ENCODE measurements around the gene SRP68. TPM values are rescaled to one million over a fixed set of nuclear protein-coding genes. Genes with fewer than 3 reads are reported as not detected.
A peak's percentile ranks its signal among the peaks of the same experiment; 100 is the strongest.

SRP68 gene
- polyA plus RNA-seq, 4 donors = 34.0 to 61.5 (median 39.2) TPM

- DNase-seq = no peak
- no peak overlapping the region for H3K4me3 ChIP-seq (ENCODE audit: low read depth in 1 of 3, low read length in 3 of 3)
- peaks cover 0 to 9% (median 0%) of the 10 kb centered on the region in 3 donors for H3K4me1 ChIP-seq (ENCODE audit: control insufficient read depth in 3 of 3, insufficient read depth in 2 of 3, low read depth in 1 of 3, low read length in 2 of 3)
- 82 to 87% (median 84%) methylated on average over 26 of the region's 26 CpGs for WGBS, 3 donors
- H3K27ac ChIP-seq (ENCODE audit: low read depth in 1 of 3, low read length in 2 of 3) = no peak overlapping the region
- FAIRE-seq = no peak
- H3K27me3 ChIP-seq (ENCODE audit: control insufficient read depth in 3 of 3, insufficient read depth in 3 of 3, low read length in 3 of 3) = no peaks in the 10 kb centered on the region
- peaks cover 0 to 97% (median 11%) of the 10 kb centered on the region in 3 donors for H3K36me3 ChIP-seq (ENCODE audit: control insufficient read depth in 3 of 3, insufficient read depth in 2 of 3, low read depth in 1 of 3, low read length in 3 of 3)
- H3K9me3 ChIP-seq (ENCODE audit: control insufficient read depth in 2 of 2, insufficient read depth in 1 of 2, low read depth in 1 of 2, low read length in 1 of 2) = no peaks in the 10 kb centered on the region
Measured at GRCh38 chr17:76014925-76015261, 57.4 kb downstream of the SRP68 start.

- Histone ChIP-seq H3K36me3 (ENCODE audit: control insufficient read depth in 3 of 3, insufficient read depth in 2 of 3, low read depth in 1 of 3, low read length in 3 of 3) (peaks cover 0 to 100% (median 11%) of the 10 kb centered on the region in 3 donors), H3K4me1 (ENCODE audit: control insufficient read depth in 3 of 3, insufficient read depth in 2 of 3, low read depth in 1 of 3, low read length in 2 of 3) (peaks cover 0 to 9% (median 0%) of the 10 kb centered on the region in 3 donors), H3K9me3 (ENCODE audit: control insufficient read depth in 2 of 2, insufficient read depth in 1 of 2, low read depth in 1 of 2, low read length in 1 of 2) (no peaks in the 10 kb centered on the region), H3K4me3 (ENCODE audit: low read depth in 1 of 3, low read length in 3 of 3) (no peak overlapping the region), H3K27me3 (ENCODE audit: control insufficient read depth in 3 of 3, insufficient read depth in 3 of 3, low read length in 3 of 3) (no peaks in the 10 kb centered on the region), H3K27ac (ENCODE audit: low read depth in 1 of 3, low read length in 2 of 3) (no peak overlapping the region)
- FAIRE-seq = no peak
- peak; percentile 76 to 87 for DNase-seq
- WGBS, 3 donors = 20 to 26% (median 22%) methylated on average over 18 to 19 of the region's 19 CpGs
Measured at GRCh38 chr17:76014100-76014924, 58.0 kb downstream of the SRP68 start.

GRCh38 chr17:76013377-76013932 is 58.9 kb downstream of the SRP68 start:
- FAIRE-seq (no peak), DNase-seq (no peak)
- H3K9me3 ChIP-seq (ENCODE audit: control insufficient read depth in 2 of 2, insufficient read depth in 1 of 2, low read depth in 1 of 2, low read length in 1 of 2) = no peaks in the 10 kb centered on the region
- H3K4me3 ChIP-seq (ENCODE audit: low read depth in 1 of 3, low read length in 3 of 3) = no peak overlapping the region
- H3K36me3 ChIP-seq (ENCODE audit: control insufficient read depth in 3 of 3, insufficient read depth in 2 of 3, low read depth in 1 of 3, low read length in 3 of 3) = peaks cover 0 to 100% (median 14%) of the 10 kb centered on the region in 3 donors
- WGBS, 3 donors = 81 to 93% (median 90%) methylated on average over 12 to 15 of the region's 15 CpGs
- peaks cover 0 to 9% (median 0%) of the 10 kb centered on the region in 3 donors for H3K4me1 ChIP-seq (ENCODE audit: control insufficient read depth in 3 of 3, insufficient read depth in 2 of 3, low read depth in 1 of 3, low read length in 2 of 3)
- H3K27me3 ChIP-seq (ENCODE audit: control insufficient read depth in 3 of 3, insufficient read depth in 3 of 3, low read length in 3 of 3) = no peaks in the 10 kb centered on the region
- no peak overlapping the region for H3K27ac ChIP-seq (ENCODE audit: low read depth in 1 of 3, low read length in 2 of 3)

- FAIRE-seq (no peak), DNase-seq (no peak)
- no peak overlapping the region for H3K27ac ChIP-seq (ENCODE audit: low read depth in 1 of 3, low read length in 2 of 3)
- H3K27me3 ChIP-seq (ENCODE audit: control insufficient read depth in 3 of 3, insufficient read depth in 3 of 3, low read length in 3 of 3) = no peaks in the 10 kb centered on the region
- no peak overlapping the region for H3K4me3 ChIP-seq (ENCODE audit: low read depth in 1 of 3, low read length in 3 of 3)
- peaks cover 0 to 9% (median 0%) of the 10 kb centered on the region in 3 donors for H3K4me1 ChIP-seq (ENCODE audit: control insufficient read depth in 3 of 3, insufficient read depth in 2 of 3, low read depth in 1 of 3, low read length in 2 of 3)
- H3K36me3 ChIP-seq (ENCODE audit: control insufficient read depth in 3 of 3, insufficient read depth in 2 of 3, low read depth in 1 of 3, low read length in 3 of 3) = peaks cover 0 to 100% (median 10%) of the 10 kb centered on the region in 3 donors
- 86 to 100% (median 87%) methylated on average over 4 to 5 of the region's 5 CpGs for WGBS, 3 donors
- no peaks in the 10 kb centered on the region for H3K9me3 ChIP-seq (ENCODE audit: control insufficient read depth in 2 of 2, insufficient read depth in 1 of 2, low read depth in 1 of 2, low read length in 1 of 2)
Measured at GRCh38 chr17:76011951-76012350, 60.4 kb downstream of the SRP68 start.

- no peak for FAIRE-seq
- no peak overlapping the region for H3K4me3 ChIP-seq (ENCODE audit: low read depth in 1 of 3, low read length in 3 of 3)
- no peaks in the 10 kb centered on the region for H3K27me3 ChIP-seq (ENCODE audit: control insufficient read depth in 3 of 3, insufficient read depth in 3 of 3, low read length in 3 of 3)
- H3K9me3 ChIP-seq (ENCODE audit: control insufficient read depth in 2 of 2, insufficient read depth in 1 of 2, low read depth in 1 of 2, low read length in 1 of 2) = no peaks in the 10 kb centered on the region
- DNase-seq = no peak
- H3K36me3 ChIP-seq (ENCODE audit: control insufficient read depth in 3 of 3, insufficient read depth in 2 of 3, low read depth in 1 of 3, low read length in 3 of 3) = peaks cover 0 to 100% (median 16%) of the 10 kb centered on the region in 3 donors
- no peak overlapping the region for H3K27ac ChIP-seq (ENCODE audit: low read depth in 1 of 3, low read length in 2 of 3)
- 85 to 92% (median 88%) methylated on average over 20 to 21 of the region's 21 CpGs for WGBS, 3 donors
- peaks cover 0 to 14% (median 0%) of the 10 kb centered on the region in 3 donors for H3K4me1 ChIP-seq (ENCODE audit: control insufficient read depth in 3 of 3, insufficient read depth in 2 of 3, low read depth in 1 of 3, low read length in 2 of 3)
Measured at GRCh38 chr17:76009969-76010661, 62.2 kb downstream of the SRP68 start.

GRCh38 chr17:76009447-76009846 is 62.9 kb downstream of the SRP68 start:
- 93 to 94% (median 94%) methylated on average over 20 of the region's 20 CpGs for WGBS, 3 donors
- Histone ChIP-seq H3K9me3 (ENCODE audit: control insufficient read depth in 2 of 2, insufficient read depth in 1 of 2, low read depth in 1 of 2, low read length in 1 of 2) (no peaks in the 10 kb centered on the region), H3K27ac (ENCODE audit: low read depth in 1 of 3, low read length in 2 of 3) (no peak overlapping the region), H3K36me3 (ENCODE audit: control insufficient read depth in 3 of 3, insufficient read depth in 2 of 3, low read depth in 1 of 3, low read length in 3 of 3) (peaks cover 0 to 100% (median 16%) of the 10 kb centered on the region in 3 donors), H3K4me3 (ENCODE audit: low read depth in 1 of 3, low read length in 3 of 3) (no peak overlapping the region), H3K27me3 (ENCODE audit: control insufficient read depth in 3 of 3, insufficient read depth in 3 of 3, low read length in 3 of 3) (no peaks in the 10 kb centered on the region), H3K4me1 (ENCODE audit: control insufficient read depth in 3 of 3, insufficient read depth in 2 of 3, low read depth in 1 of 3, low read length in 2 of 3) (peaks cover 0 to 20% (median 0%) of the 10 kb centered on the region in 3 donors)
- no peak for DNase-seq
- FAIRE-seq = no peak

- H3K4me3 ChIP-seq (ENCODE audit: low read depth in 1 of 3, low read length in 3 of 3) = no peak overlapping the region
- H3K9me3 ChIP-seq (ENCODE audit: control insufficient read depth in 2 of 2, insufficient read depth in 1 of 2, low read depth in 1 of 2, low read length in 1 of 2) = no peaks in the 10 kb centered on the region
- no peak for DNase-seq
- no peak for FAIRE-seq
- no peaks in the 10 kb centered on the region for H3K27me3 ChIP-seq (ENCODE audit: control insufficient read depth in 3 of 3, insufficient read depth in 3 of 3, low read length in 3 of 3)
- H3K4me1 ChIP-seq (ENCODE audit: control insufficient read depth in 3 of 3, insufficient read depth in 2 of 3, low read depth in 1 of 3, low read length in 2 of 3) = peaks cover 0 to 20% (median 0%) of the 10 kb centered on the region in 3 donors
- H3K36me3 ChIP-seq (ENCODE audit: control insufficient read depth in 3 of 3, insufficient read depth in 2 of 3, low read depth in 1 of 3, low read length in 3 of 3) = peaks cover 0 to 100% (median 15%) of the 10 kb centered on the region in 3 donors
- 95 to 96% (median 95%) methylated on average over 50 to 56 of the region's 56 CpGs for WGBS, 3 donors
- no peak overlapping the region for H3K27ac ChIP-seq (ENCODE audit: low read depth in 1 of 3, low read length in 2 of 3)
Measured at GRCh38 chr17:76008630-76009425, 63.5 kb downstream of the SRP68 start.

- DNase-seq (no peak), FAIRE-seq (no peak)
- Histone ChIP-seq H3K27me3 (ENCODE audit: control insufficient read depth in 3 of 3, insufficient read depth in 3 of 3, low read length in 3 of 3) (no peaks in the 10 kb centered on the region), H3K36me3 (ENCODE audit: control insufficient read depth in 3 of 3, insufficient read depth in 2 of 3, low read depth in 1 of 3, low read length in 3 of 3) (peaks cover 0 to 95% (median 13%) of the 10 kb centered on the region in 3 donors), H3K4me3 (ENCODE audit: low read depth in 1 of 3, low read length in 3 of 3) (no peak overlapping the region), H3K9me3 (ENCODE audit: control insufficient read depth in 2 of 2, insufficient read depth in 1 of 2, low read depth in 1 of 2, low read length in 1 of 2) (no peaks in the 10 kb centered on the region), H3K4me1 (ENCODE audit: control insufficient read depth in 3 of 3, insufficient read depth in 2 of 3, low read depth in 1 of 3, low read length in 2 of 3) (peaks cover 0 to 23% (median 0%) of the 10 kb centered on the region in 3 donors), H3K27ac (ENCODE audit: low read depth in 1 of 3, low read length in 2 of 3) (no peak overlapping the region)
- 95% methylated on average over 36 of the region's 36 CpGs for whole genome bisulfite sequencing, 3 donors
Measured at GRCh38 chr17:76008208-76008607, 64.1 kb downstream of the SRP68 start.

All from small intestine (tissue), 7 donors.